ENCODE measurements around the gene PIK3R5. TPM values are rescaled to one million over a fixed set of nuclear protein-coding genes. Genes with fewer than 3 reads are reported as not detected.
A peak's percentile ranks its signal among the peaks of the same experiment; 100 is the strongest.

PIK3R5 gene
- total and polyA plus RNA-seq, 7 experiments from 2014 or later: 18.0 to 231 (median 73.8) TPM

- peaks cover 33 to 58% (median 51%) of the 10 kb centered on the region in 7 donors for H3K4me1 Mint-ChIP-seq
- Histone ChIP-seq H3K9me3 (ENCODE audit: control insufficient read depth in 2 of 3, low read length in 3 of 3) (no peaks in the 10 kb centered on the region), H3K4me3 (ENCODE audit: low read length) (no peak overlapping the region), H3K36me3 (ENCODE audit: control insufficient read depth in 2 of 3, insufficient read depth in 3 of 3, low read length in 3 of 3) (no peaks in the 10 kb centered on the region), H3K27ac (ENCODE audit: low read depth, low read length) (no peak overlapping the region), H3K4me1 (ENCODE audit: control insufficient read depth in 2 of 2, insufficient read depth in 2 of 2, low read length in 2 of 2) (peaks cover 7 to 23% of the 10 kb centered on the region in 2 donors), H3K27me3 (ENCODE audit: control insufficient read depth in 2 of 2, insufficient read depth in 2 of 2, low read length in 2 of 2) (no peaks in the 10 kb centered on the region)
- H3K27me3 Mint-ChIP-seq: no peaks in the 10 kb centered on the region
- H3K36me3 Mint-ChIP-seq: peaks cover 8 to 21% (median 10%) of the 10 kb centered on the region in 5 donors
- ChIA-PET CTCF (interaction anchor here (0.9 kb wide), 1 partner anchor 132 kb away, joined by 3 read pairs; no protein-coding TSS in a partner anchor), POLR2A (no interaction called here)
- peaks cover 0 to 1% (median 0%) of the 10 kb centered on the region in 11 donors for H3K9me3 Mint-ChIP-seq
- ATAC-seq (no peak), DNase-seq (no peak)
- no peak overlapping the region for H3K27ac Mint-ChIP-seq
- intact Hi-C loops (cut with micrococcal nuclease): no loop called here
- peak overlapping the region in 1 of 10 donors; percentile 22 for H3K4me3 Mint-ChIP-seq
Observed at GRCh38 chr17:8865811-8866210, 99.7 kb downstream of the PIK3R5 start.

DNA sequence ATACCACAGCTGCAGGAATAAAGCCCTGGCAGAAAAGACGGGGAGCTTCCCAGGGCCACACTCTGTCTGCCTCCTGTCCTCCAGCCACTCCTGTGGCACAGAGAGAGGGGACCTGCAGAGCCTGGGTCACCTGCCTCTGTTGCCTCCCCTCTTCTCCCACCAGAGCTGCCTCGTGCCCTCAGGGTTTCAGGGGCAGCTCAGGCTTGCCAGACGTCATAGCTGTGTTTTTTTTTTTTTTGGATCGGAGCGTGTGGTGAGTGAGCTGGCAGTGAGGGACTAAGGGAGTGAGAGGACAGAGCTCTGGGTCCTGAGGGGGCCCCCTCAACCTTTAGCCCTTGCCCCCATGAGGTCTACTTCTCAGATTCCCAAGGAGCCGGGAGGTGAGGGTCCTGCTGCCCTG is 100.1 kb downstream of the PIK3R5 start:
- Mint-ChIP-seq H3K36me3 (peaks cover 8 to 21% (median 10%) of the 10 kb centered on the region in 5 donors), H3K9me3 (peaks cover 0 to 1% (median 0%) of the 10 kb centered on the region in 11 donors), H3K27ac (no peak overlapping the region), H3K27me3 (no peaks in the 10 kb centered on the region), H3K4me1 (peaks cover 33 to 58% (median 51%) of the 10 kb centered on the region in 7 donors), H3K4me3 (no peak overlapping the region)
- Histone ChIP-seq H3K27me3 (ENCODE audit: control insufficient read depth in 2 of 2, insufficient read depth in 2 of 2, low read length in 2 of 2) (no peaks in the 10 kb centered on the region), H3K4me1 (ENCODE audit: control insufficient read depth in 2 of 2, insufficient read depth in 2 of 2, low read length in 2 of 2) (peaks cover 7 to 23% of the 10 kb centered on the region in 2 donors), H3K27ac (ENCODE audit: low read depth, low read length) (no peak overlapping the region), H3K36me3 (ENCODE audit: control insufficient read depth in 2 of 3, insufficient read depth in 3 of 3, low read length in 3 of 3) (no peaks in the 10 kb centered on the region), H3K4me3 (ENCODE audit: low read length) (no peak overlapping the region), H3K9me3 (ENCODE audit: control insufficient read depth in 2 of 3, low read length in 3 of 3) (no peaks in the 10 kb centered on the region)
- POLR2A ChIA-PET: no interaction called here
- intact Hi-C loops (cut with micrococcal nuclease): no loop called here
- DNase-seq (no peak), ATAC-seq (no peak)
- CTCF ChIA-PET: interaction anchor here (0.9 kb wide), 1 partner anchor 133 kb away, joined by 3 read pairs; no protein-coding TSS in a partner anchor

DNA sequence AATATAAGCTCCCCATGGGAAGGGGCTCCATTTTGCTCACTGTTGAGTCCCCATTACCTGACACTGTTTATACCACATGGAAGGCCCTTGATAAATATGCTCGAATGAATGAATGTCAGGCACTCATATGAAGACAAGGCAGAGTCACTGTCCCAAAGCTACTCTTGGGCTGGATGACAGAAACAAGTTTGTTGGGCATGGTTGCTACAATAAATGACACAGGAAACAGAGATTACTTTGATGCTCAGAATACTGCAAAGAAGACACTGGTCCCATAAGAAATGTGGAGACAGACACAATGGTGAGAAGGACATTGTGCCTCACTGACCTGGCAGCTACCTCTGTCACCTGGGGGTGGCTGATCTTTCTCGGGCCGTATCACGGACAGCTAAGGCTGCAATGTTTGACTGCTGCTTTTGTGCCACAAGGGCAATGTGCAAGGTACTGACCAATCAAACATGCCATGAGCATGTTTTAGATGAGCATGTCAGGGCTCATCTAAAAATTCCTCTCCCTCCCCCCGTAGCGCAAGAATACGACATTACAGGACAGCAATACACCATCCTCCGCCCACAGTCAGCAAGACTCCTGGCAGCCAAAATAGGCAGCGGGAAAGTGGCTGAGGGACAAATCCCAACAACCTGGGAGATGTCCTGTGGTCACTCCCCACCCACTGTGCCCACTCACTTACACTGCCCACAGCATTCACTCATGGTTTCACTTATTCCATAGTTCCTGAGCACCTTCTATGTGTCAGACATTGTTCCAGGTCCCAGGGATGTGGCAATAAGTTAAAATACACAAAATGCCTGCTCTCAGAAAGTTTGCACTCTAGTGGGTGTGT is 103.1 kb downstream of the PIK3R5 start:
- no peak overlapping the region for H3K4me3 ChIP-seq (ENCODE audit: low read length)
- Mint-ChIP-seq H3K4me3 (peak overlapping the region in 2 of 10 donors; percentile 6 to 21), H3K27ac (peak overlapping the region in 3 of 9 donors; percentile 21 to 79 (median 54)), H3K36me3 (peaks cover 8 to 34% (median 10%) of the 10 kb centered on the region in 5 donors), H3K4me1 (peaks cover 34 to 60% (median 44%) of the 10 kb centered on the region in 7 donors), H3K9me3 (no peaks in the 10 kb centered on the region), H3K27me3 (no peaks in the 10 kb centered on the region)
- H3K36me3 ChIP-seq (ENCODE audit: control insufficient read depth in 2 of 3, insufficient read depth in 3 of 3, low read length in 3 of 3): no peaks in the 10 kb centered on the region
- H3K27ac ChIP-seq (ENCODE audit: low read depth, low read length): no peak overlapping the region
- ATAC-seq (no peak), DNase-seq (peak in 1 of 9 donors; percentile 10)
- H3K4me1 ChIP-seq (ENCODE audit: control insufficient read depth in 2 of 2, insufficient read depth in 2 of 2, low read length in 2 of 2): peaks cover under 1 to 25% of the 10 kb centered on the region in 2 donors
- H3K9me3 ChIP-seq (ENCODE audit: control insufficient read depth in 2 of 3, low read length in 3 of 3): no peaks in the 10 kb centered on the region
- intact Hi-C loops (cut with micrococcal nuclease): no loop called here
- H3K27me3 ChIP-seq (ENCODE audit: control insufficient read depth in 2 of 2, insufficient read depth in 2 of 2, low read length in 2 of 2): no peaks in the 10 kb centered on the region
- ChIA-PET POLR2A (no interaction called here), CTCF (no interaction called here)

DNA sequence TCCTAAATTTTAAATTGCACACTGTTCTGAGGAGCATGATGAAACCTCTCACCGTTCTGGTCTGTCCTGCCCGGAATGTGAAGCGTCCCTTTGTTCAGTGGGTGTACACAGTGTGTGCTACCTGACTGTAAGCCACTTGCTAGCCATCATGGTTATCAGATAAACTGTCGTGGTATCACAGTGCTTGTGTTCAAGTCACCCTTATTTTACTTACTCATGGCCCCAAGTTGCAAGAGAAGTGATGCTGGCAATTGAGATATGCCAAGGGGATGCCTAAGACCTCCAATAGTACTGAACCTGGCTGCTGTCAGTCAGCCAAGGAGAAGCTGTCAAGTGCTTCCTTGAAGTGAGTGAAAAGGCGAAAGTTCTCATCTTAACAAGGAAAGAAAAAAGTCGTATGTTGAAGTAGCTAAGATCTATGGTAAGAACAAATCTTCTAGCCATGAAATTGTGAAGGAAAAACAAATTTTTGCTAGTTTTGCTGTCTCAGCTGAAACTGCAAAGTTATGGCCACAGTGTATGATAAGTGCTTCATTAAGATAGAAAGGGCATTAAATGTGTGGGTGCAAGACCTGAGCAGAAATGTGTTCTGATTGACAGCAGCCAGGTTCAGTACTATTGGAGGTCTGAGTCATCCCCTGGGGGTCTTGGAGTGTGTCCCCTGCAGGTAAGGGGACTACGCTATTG is 103.9 kb downstream of the PIK3R5 start:
- peak overlapping the region in 4 of 9 donors; percentile 54 to 79 (median 70) for H3K27ac Mint-ChIP-seq
- Histone ChIP-seq H3K4me3 (ENCODE audit: low read length) (no peak overlapping the region), H3K9me3 (ENCODE audit: control insufficient read depth in 2 of 3, low read length in 3 of 3) (no peaks in the 10 kb centered on the region), H3K36me3 (ENCODE audit: control insufficient read depth in 2 of 3, insufficient read depth in 3 of 3, low read length in 3 of 3) (no peaks in the 10 kb centered on the region), H3K27ac (ENCODE audit: low read depth, low read length) (no peak overlapping the region), H3K4me1 (ENCODE audit: control insufficient read depth in 2 of 2, insufficient read depth in 2 of 2, low read length in 2 of 2) (peaks cover 0 to 17% of the 10 kb centered on the region in 2 donors), H3K27me3 (ENCODE audit: control insufficient read depth in 2 of 2, insufficient read depth in 2 of 2, low read length in 2 of 2) (no peaks in the 10 kb centered on the region)
- CTCF ChIA-PET: no interaction called here
- H3K4me1 Mint-ChIP-seq: peaks cover 32 to 60% (median 42%) of the 10 kb centered on the region in 7 donors
- ATAC-seq (peak; percentile 36), DNase-seq (peak in 1 of 9 donors; percentile 11)
- intact Hi-C loops (cut with micrococcal nuclease): no loop called here
- peaks cover 8 to 35% (median 10%) of the 10 kb centered on the region in 5 donors for H3K36me3 Mint-ChIP-seq
- H3K9me3 Mint-ChIP-seq: no peaks in the 10 kb centered on the region
- peak overlapping the region in 3 of 10 donors; percentile 6 to 60 (median 8) for H3K4me3 Mint-ChIP-seq
- POLR2A ChIA-PET: no interaction called here
- no peaks in the 10 kb centered on the region for H3K27me3 Mint-ChIP-seq

DNA sequence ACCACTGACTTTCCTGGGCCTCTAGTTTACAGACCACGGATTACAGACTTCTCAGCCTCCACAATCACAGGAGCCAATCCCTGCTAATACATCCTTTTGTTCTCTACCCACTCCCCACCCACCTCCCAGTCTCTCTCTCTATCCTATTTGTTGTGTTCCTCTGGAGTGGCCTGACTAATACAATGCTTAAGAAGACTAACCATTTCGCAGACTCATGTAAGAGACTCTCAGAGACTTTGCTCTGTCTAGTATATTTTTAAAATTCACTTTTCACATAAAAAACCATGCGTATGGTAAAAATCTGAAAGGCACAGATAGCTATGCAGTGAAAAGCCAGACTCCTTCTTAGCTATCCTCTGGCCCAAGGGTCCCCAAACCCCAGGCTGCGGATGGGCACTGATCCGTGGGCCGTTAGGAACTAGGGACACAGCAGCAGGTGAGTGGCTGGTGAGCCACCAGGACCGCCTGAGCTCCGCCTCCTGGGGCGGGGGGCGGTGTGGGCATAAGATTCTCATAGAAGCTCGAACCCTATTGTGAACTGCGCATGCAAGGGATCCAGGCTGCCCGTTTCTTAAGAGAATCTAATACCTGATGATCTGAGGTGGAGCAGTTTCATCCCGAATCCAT is 105.6 kb downstream of the PIK3R5 start:
- H3K4me1 Mint-ChIP-seq: peaks cover 28 to 52% (median 38%) of the 10 kb centered on the region in 7 donors
- Histone ChIP-seq H3K9me3 (ENCODE audit: control insufficient read depth in 2 of 3, low read length in 3 of 3) (no peaks in the 10 kb centered on the region), H3K27ac (ENCODE audit: low read depth, low read length) (no peak overlapping the region), H3K36me3 (ENCODE audit: control insufficient read depth in 2 of 3, insufficient read depth in 3 of 3, low read length in 3 of 3) (no peaks in the 10 kb centered on the region), H3K27me3 (ENCODE audit: control insufficient read depth in 2 of 2, insufficient read depth in 2 of 2, low read length in 2 of 2) (no peaks in the 10 kb centered on the region), H3K4me3 (ENCODE audit: low read length) (no peak overlapping the region), H3K4me1 (ENCODE audit: control insufficient read depth in 2 of 2, insufficient read depth in 2 of 2, low read length in 2 of 2) (peaks cover 0 to 14% of the 10 kb centered on the region in 2 donors)
- ChIA-PET POLR2A (interaction anchor here (0.6 to 0.7 kb wide), 2 partner anchors 150 to 895 kb away, joined by 3 read pairs; no protein-coding TSS in a partner anchor), CTCF (interaction anchor here (1.0 kb wide), 1 partner anchor 12 kb away, joined by 3 read pairs; no protein-coding TSS in a partner anchor)
- intact Hi-C loops (cut with micrococcal nuclease): loop anchor here in 1 of 2 donors (5.0 kb wide), 1 partner anchor 37 kb away; no protein-coding TSS in a partner anchor
- peaks cover 6 to 34% (median 8%) of the 10 kb centered on the region in 5 donors for H3K36me3 Mint-ChIP-seq
- no peaks in the 10 kb centered on the region for H3K27me3 Mint-ChIP-seq
- DNase-seq (no peak), ATAC-seq (no peak)
- peak overlapping the region in 3 of 9 donors; percentile 24 to 81 (median 65) for H3K27ac Mint-ChIP-seq
- no peaks in the 10 kb centered on the region for H3K9me3 Mint-ChIP-seq
- no peak overlapping the region for H3K4me3 Mint-ChIP-seq
